ENCODE results near the gene DACT3.

Gene DACT3

GRCh38 chr19:46648961-46649960, 11.7 kb downstream of the DACT3 start:
- Histone ChIP-seq H3K27ac (no peak overlapping the region), H3K9me3 (peaks cover 31% of the 10 kb centered on the region), H4K20me1 (no peaks in the 10 kb centered on the region), H3K36me3 (peaks cover 23% of the 10 kb centered on the region), H3K4me2 (no peak overlapping the region), H3K4me3 (no peak overlapping the region), H3K9ac (no peak overlapping the region), H3K4me1 (no peaks in the 10 kb centered on the region), H3K27me3 (no peaks in the 10 kb centered on the region)
- TF ChIP-seq Cebpa-rat (IDR thresholded peaks at IDR 0.05): no peak

GRCh38 chr19:46648060-46648960, 12.7 kb downstream of the DACT3 start:
- Histone ChIP-seq H3K9ac (no peak overlapping the region), H3K4me3 (no peak overlapping the region), H3K9me3 (peaks cover 31% of the 10 kb centered on the region), H3K4me1 (no peaks in the 10 kb centered on the region), H3K4me2 (no peak overlapping the region), H3K27me3 (no peaks in the 10 kb centered on the region), H3K27ac (no peak overlapping the region), H4K20me1 (no peaks in the 10 kb centered on the region), H3K36me3 (peaks cover 23% of the 10 kb centered on the region)
- no peak for TF ChIP-seq Cebpa-rat (IDR thresholded peaks at IDR 0.05)

- H3K36me3 ChIP-seq: peaks cover 19% of the 10 kb centered on the region
- H3K27me3 ChIP-seq: no peaks in the 10 kb centered on the region
- H3K9ac ChIP-seq: no peak overlapping the region
- TF ChIP-seq Cebpa-rat (IDR thresholded peaks at IDR 0.05): no peak
- H3K4me2 ChIP-seq: no peak overlapping the region
- H3K9me3 ChIP-seq: peaks cover 31% of the 10 kb centered on the region
- no peak overlapping the region for H3K4me3 ChIP-seq
- no peaks in the 10 kb centered on the region for H4K20me1 ChIP-seq
- H3K4me1 ChIP-seq: no peaks in the 10 kb centered on the region
- H3K27ac ChIP-seq: no peak overlapping the region
These were observed 14.6 kb downstream of the DACT3 start for GRCh38 chr19:46646402-46646801.

GRCh38 chr19:46644720-46645119, 16.3 kb downstream of the DACT3 start:
- no peak for TF ChIP-seq Cebpa-rat (IDR thresholded peaks at IDR 0.05)
- Histone ChIP-seq H3K4me2 (no peak overlapping the region), H3K4me3 (no peak overlapping the region), H3K9ac (no peak overlapping the region), H3K9me3 (peaks cover 31% of the 10 kb centered on the region), H3K27ac (no peak overlapping the region), H3K27me3 (peaks cover 9% of the 10 kb centered on the region), H4K20me1 (no peaks in the 10 kb centered on the region), H3K4me1 (peaks cover 4% of the 10 kb centered on the region), H3K36me3 (peaks cover 19% of the 10 kb centered on the region)

GRCh38 chr19:46640656-46641055, 20.3 kb downstream of the DACT3 start:
- H3K27me3 ChIP-seq: peaks cover 40% of the 10 kb centered on the region
- H3K36me3 ChIP-seq: no peaks in the 10 kb centered on the region
- H3K4me2 ChIP-seq: no peak overlapping the region
- no peaks in the 10 kb centered on the region for H4K20me1 ChIP-seq
- no peak overlapping the region for H3K9ac ChIP-seq
- no peak for TF ChIP-seq Cebpa-rat (IDR thresholded peaks at IDR 0.05)
- H3K9me3 ChIP-seq: no peaks in the 10 kb centered on the region
- no peak overlapping the region for H3K27ac ChIP-seq
- peaks cover 25% of the 10 kb centered on the region for H3K4me1 ChIP-seq
- no peak overlapping the region for H3K4me3 ChIP-seq

GRCh38 chr19:46639358-46640182, 21.4 kb downstream of the DACT3 start:
- no peak for TF ChIP-seq Cebpa-rat (IDR thresholded peaks at IDR 0.05)
- Histone ChIP-seq H3K4me3 (peak overlapping the region; percentile 73), H3K9me3 (no peaks in the 10 kb centered on the region), H3K4me1 (peaks cover 32% of the 10 kb centered on the region), H3K27ac (no peak overlapping the region), H3K27me3 (peaks cover 48% of the 10 kb centered on the region), H4K20me1 (no peaks in the 10 kb centered on the region), H3K4me2 (peak overlapping the region; percentile 95), H3K36me3 (no peaks in the 10 kb centered on the region), H3K9ac (peak overlapping the region; percentile 63)

- Histone ChIP-seq H3K9me3 (no peaks in the 10 kb centered on the region), H3K36me3 (no peaks in the 10 kb centered on the region), H3K4me3 (no peak overlapping the region), H3K27ac (no peak overlapping the region), H3K9ac (no peak overlapping the region), H4K20me1 (no peaks in the 10 kb centered on the region), H3K4me1 (peaks cover 44% of the 10 kb centered on the region), H3K27me3 (peaks cover 59% of the 10 kb centered on the region), H3K4me2 (no peak overlapping the region)
- TF ChIP-seq Cebpa-rat (IDR thresholded peaks at IDR 0.05): no peak
These were observed 23.8 kb downstream of the DACT3 start for GRCh38 chr19:46637224-46637623.

GRCh38 chr19:46635920-46636761, 24.8 kb downstream of the DACT3 start, which contains the start of gene GNG8:
Gene GNG8, minus strand, starts transcription at chr19:46636202. Its CDS starts 1,520 bp downstream, at chr19:46634682.
- Histone ChIP-seq H3K27ac (no peak within 1 kb of the TSS), H3K9ac (no peak within 1 kb of the TSS), H4K20me1 (no peaks in the 10 kb centered on the region), H3K4me3 (no peak within 1 kb of the TSS; the same call in 1 of the 2 replicates), H3K4me2 (peak within 1 kb of the TSS; percentile 84), H3K9me3 (no peaks in the 10 kb centered on the region), H3K4me1 (peaks cover 50% of the 10 kb centered on the region), H3K36me3 (no peaks in the 10 kb centered on the region), H3K27me3 (peaks cover 59% of the 10 kb centered on the region)
- TF ChIP-seq Cebpa-rat (IDR thresholded peaks at IDR 0.05): no peak

Measured in BLaER1 (cell line).